Activated CD4-positive, alpha-beta T cell treated with anti-CD3 and anti-CD28 coated beads, Interleukin-2, amount 50 U/mL, for 24 hours (primary cell): Measurements from ENCODE around the gene PRDX5.

Experiments
- DNase-seq, 2 donors: peaks; one replicate each; pipeline ENCODE4 v3.0.0-alpha.2; 2020; ENCODE audit warnings: low read depth in 1 of 2, low spot score in 1 of 2

Gene PRDX5

GRCh38 chr11:64289002-64289564 is 28.8 kb upstream of the PRDX5 start:
- DNase-seq, result no peak

GRCh38 chr11:64290352-64291261 is 27.3 kb upstream of the PRDX5 start:
- DNase-seq, result no peak

GRCh38 chr11:64291262-64291751 is 26.6 kb upstream of the PRDX5 start, which contains the start of gene KCNK4:
Gene KCNK4 (plus strand): TSS chr11:64291302. CDS start chr11:64293019, 1,717 bp downstream.
- no peak for DNase-seq

GRCh38 chr11:64291752-64292459 is 26.0 kb upstream of the PRDX5 start:
- no peak for DNase-seq

- DNase-seq, result no peak
Measured at GRCh38 chr11:64292460-64293254, 25.3 kb upstream of the PRDX5 start.

- DNase-seq, result no peak
Measured at GRCh38 chr11:64294774-64295173, 23.1 kb upstream of the PRDX5 start.

GRCh38 chr11:64295760-64296159 is 22.2 kb upstream of the PRDX5 start:
- DNase-seq, result no peak

- no peak for DNase-seq
Measured at GRCh38 chr11:64296236-64296635, 21.7 kb upstream of the PRDX5 start.

- DNase-seq, result no peak
Measured at GRCh38 chr11:64296830-64297698, 20.9 kb upstream of the PRDX5 start.

- DNase-seq, result no peak
Measured at GRCh38 chr11:64297699-64298358, 20.1 kb upstream of the PRDX5 start.

GRCh38 chr11:64298966-64299846 is 18.7 kb upstream of the PRDX5 start:
- no peak for DNase-seq

- DNase-seq, result no peak
Measured at GRCh38 chr11:64299847-64300648, 17.9 kb upstream of the PRDX5 start, which contains the start of gene CATSPERZ. Gene CATSPERZ (plus strand): TSS chr11:64300358. CDS start chr11:64300411, 53 bp downstream.

GRCh38 chr11:64303109-64304031 is 14.6 kb upstream of the PRDX5 start:
- no peak for DNase-seq

- DNase-seq, result no peak
Measured at GRCh38 chr11:64304032-64304315, 13.9 kb upstream of the PRDX5 start.

GRCh38 chr11:64304316-64305072 is 13.4 kb upstream of the PRDX5 start:
- peak; percentile 88 to 91 for DNase-seq
